Sigmoid colon (tissue), 4 donors: ENCODE data around the gene TENT4A.

Source experiments
- EP300 ChIP-seq, 4 donors: sonication (generic); formaldehyde crosslinking; IDR thresholded peaks; one replicate each; pipeline ENCODE4 v1.6.1; 2017; ENCODE audit warnings: antibody characterized with exemption in 4 of 4
- POLR2A ChIP-seq, 2 donors: fragments of 450-650 bp; IDR thresholded peaks; one replicate each; pipeline ENCODE4 v1.6.1; 2016; ENCODE audit warnings: antibody characterized with exemption in 2 of 2, mild to moderate bottlenecking in 2 of 2, moderate library complexity in 2 of 2
- POLR2AphosphoS5 ChIP-seq, 4 donors: sonication (generic); formaldehyde crosslinking; IDR thresholded peaks; one replicate each; pipeline ENCODE4 v1.6.1; 2017; ENCODE audit warnings: antibody characterized with exemption in 4 of 4
- TF ChIP-seq, protein P1 (sequence below), 4 experiments: fragments of 450-650 bp in 3 of 4; fragments of 200-600 bp in 1 of 4; IDR thresholded peaks; one replicate each; pipeline ENCODE4 v1.5.1; 2016 to 2019; ENCODE audit warnings: antibody characterized with exemption in 4 of 4, mild to moderate bottlenecking in 3 of 4, moderate library complexity in 2 of 4

DNA sequence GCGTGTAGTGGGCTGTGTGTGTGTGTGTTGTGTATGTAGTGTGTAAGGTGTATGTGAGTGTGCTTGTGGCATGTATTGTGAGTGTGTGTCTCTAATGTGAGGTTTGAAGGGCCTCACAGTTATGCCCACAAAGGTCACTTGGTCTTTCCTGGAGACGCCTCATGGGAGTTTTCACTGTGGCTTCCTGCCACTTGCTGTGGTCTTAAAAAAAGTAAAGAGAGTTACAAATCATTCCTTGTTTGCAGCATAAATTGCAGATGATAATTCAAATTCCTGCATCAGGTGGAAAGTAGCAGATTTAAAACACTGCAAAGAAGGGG is 72.6 kb downstream of the TENT4A start:
- TF ChIP-seq, protein P1, sequence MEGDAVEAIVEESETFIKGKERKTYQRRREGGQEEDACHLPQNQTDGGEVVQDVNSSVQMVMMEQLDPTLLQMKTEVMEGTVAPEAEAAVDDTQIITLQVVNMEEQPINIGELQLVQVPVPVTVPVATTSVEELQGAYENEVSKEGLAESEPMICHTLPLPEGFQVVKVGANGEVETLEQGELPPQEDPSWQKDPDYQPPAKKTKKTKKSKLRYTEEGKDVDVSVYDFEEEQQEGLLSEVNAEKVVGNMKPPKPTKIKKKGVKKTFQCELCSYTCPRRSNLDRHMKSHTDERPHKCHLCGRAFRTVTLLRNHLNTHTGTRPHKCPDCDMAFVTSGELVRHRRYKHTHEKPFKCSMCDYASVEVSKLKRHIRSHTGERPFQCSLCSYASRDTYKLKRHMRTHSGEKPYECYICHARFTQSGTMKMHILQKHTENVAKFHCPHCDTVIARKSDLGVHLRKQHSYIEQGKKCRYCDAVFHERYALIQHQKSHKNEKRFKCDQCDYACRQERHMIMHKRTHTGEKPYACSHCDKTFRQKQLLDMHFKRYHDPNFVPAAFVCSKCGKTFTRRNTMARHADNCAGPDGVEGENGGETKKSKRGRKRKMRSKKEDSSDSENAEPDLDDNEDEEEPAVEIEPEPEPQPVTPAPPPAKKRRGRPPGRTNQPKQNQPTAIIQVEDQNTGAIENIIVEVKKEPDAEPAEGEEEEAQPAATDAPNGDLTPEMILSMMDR (IDR thresholded peaks at IDR 0.05), result no peak
- TF ChIP-seq POLR2A (IDR thresholded peaks at IDR 0.05) (no peak), EP300 (IDR thresholded peaks at IDR 0.05) (no peak), POLR2AphosphoS5 (IDR thresholded peaks at IDR 0.05) (no peak)
